ENCODE data around the gene ZC3H12C.

GRCh38 chr11:110086892-110087309, 6.3 kb upstream of the ZC3H12C start:
- TF ChIP-seq CTCF (IDR thresholded peaks at IDR 0.05) (no peak), EP300 (IDR thresholded peaks at IDR 0.05) (no peak), POLR2A (IDR thresholded peaks at IDR 0.05) (no peak)

Measured in ovary (tissue), 3 donors.